NCI-H510A treated with DMSO at 0.1 percent for 48 hours (cell line): ENCODE measurements around the gene ARHGEF3.
"Not testable (repeated sequence)": the region's sequence is repeated elsewhere in the genome, so short reads cannot be mapped to it uniquely, and the experiment has no call there.

Experiments used
- DNase-seq: peaks from one replicate; lab custom pipeline; 2025; lab: John Stamatoyannopoulos, UW

Gene ARHGEF3

DNA sequence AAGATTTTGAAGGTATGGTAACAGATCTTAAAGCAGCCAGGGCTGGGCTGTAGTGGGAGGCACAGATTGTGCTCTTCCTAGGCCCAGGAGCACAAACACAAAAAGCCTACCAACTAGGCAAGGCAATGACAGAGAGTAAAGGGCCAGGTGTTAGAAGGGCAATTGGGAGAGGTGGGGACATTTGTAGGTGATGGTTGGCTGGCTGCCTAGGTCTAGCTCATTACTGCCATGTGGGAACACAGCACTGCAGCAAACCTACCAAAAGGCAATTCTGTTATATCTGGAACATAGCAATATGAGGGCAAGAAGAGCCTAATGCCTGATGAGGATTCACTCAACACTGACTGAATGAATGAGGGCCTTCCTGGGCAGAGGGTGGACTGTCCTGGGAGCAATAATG is 30.4 kb downstream of the ARHGEF3 start:
- no peak for DNase-seq

DNA sequence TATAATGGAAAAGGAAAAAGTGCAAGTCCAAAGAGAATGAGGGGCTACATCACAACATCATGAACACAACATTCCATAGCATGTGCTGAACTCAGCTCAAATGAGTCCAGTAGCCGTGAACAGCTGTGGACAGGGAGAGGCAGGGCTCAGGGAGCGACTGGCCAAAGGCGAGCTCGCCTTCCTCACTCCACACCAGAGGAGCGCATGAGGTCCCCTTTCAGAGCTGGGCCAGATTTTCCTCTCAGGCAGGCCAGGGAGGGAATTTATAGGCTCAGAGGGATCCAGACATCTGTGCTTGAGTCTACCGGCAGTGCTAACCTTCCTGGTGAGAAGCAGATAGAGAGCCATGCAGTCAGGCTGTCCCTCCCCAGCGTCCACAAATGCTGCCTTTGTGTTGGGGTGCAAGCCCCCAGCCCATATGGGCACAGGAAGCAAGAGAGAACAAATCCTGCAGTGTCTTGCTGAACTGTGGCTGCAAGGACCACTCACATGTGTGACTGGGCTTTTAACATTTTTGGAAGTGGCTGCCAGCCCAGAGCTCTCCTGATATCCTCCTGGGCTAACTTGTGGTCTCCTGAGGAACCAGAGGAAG is 32.5 kb downstream of the ARHGEF3 start:
- no peak for DNase-seq

- no peak for DNase-seq
These were observed 36.7 kb downstream of the ARHGEF3 start for GRCh38 chr3:56764904-56765547.

DNA sequence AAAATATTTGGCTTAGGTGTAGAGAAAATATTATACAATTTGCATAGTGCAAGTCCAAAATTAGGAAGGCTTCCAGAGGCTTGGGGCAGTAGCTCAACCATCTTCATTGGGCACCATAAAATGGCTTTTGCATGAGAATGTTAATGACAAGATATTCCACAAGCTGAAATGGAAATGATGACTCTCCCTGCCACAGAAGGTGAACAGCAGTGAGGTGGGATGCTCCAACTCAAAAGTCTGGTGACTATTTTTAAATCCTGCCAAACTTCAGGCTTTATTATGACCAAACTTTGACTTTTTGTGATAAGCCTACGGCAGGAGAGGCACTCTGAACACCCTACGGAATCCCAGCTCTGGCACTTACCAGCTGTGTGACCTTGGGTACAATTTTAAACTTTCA is 37.6 kb downstream of the ARHGEF3 start:
- no peak for DNase-seq

DNA sequence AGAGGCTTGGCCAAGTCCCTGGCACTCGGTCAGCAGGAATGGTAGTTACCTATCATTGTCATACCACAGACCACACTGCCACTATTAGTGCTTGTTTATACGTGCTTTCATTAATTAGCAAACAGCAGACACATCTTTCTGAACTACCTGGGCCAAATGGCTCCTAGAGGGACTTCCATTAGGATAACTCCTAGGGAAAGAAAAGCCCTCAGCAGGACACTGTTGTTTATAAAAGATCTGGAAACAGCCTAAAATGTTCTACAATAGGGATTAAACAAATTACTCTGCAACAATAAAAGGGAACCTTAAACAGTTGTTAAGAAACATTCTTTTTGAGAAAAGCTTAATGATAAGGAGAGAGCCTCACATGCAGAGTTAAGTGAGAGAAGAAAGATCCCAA is 38.5 kb downstream of the ARHGEF3 start:
- no peak for DNase-seq

- no peak for DNase-seq
These were observed 39.0 kb downstream of the ARHGEF3 start for GRCh38 chr3:56762718-56763117.

GRCh38 chr3:56761887-56762651 is 39.7 kb downstream of the ARHGEF3 start:
- no peak for DNase-seq

DNA sequence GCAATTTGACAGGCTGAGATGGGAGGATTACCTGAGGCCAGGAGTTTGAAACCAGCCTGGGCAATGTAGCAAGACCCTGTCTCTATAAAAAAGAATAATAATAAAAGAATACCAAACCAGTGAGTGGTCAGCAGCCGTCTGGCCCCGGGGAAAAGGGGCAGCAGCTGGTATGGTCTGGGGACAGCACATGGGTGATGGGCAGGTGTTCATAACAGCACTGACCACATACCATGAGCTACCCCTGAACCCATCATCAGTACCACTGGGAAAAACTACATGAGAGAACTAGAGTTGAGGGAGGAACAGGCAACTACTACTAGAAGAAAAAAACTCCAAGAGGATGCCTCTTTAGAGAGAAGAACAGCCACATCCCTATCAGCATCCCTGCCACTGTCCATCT is 40.7 kb downstream of the ARHGEF3 start:
- no peak for DNase-seq

- DNase-seq: no peak
These were observed 42.2 kb downstream of the ARHGEF3 start for GRCh38 chr3:56759532-56759931.

DNA sequence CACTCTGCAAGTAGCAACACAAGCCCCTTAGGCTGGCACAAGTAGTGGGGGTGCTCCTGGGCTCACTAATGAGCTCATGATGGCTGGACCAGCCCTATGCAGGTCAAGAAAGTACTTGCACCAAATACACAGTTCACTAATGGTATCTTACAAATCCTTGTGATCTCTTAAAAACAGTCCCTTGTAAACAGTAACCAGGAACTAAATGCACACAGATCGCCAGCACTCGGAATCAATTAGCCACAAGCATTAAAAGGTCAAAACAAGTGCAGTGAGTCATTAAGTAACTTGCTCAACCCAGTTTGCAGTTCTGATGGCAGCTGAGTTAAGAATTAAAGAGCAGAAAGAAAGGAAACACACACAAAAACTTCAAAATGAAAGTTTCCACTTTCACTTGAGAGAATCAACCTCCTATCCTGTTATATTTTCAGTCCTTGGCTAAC is 43.2 kb downstream of the ARHGEF3 start:
- DNase-seq: no peak

DNA sequence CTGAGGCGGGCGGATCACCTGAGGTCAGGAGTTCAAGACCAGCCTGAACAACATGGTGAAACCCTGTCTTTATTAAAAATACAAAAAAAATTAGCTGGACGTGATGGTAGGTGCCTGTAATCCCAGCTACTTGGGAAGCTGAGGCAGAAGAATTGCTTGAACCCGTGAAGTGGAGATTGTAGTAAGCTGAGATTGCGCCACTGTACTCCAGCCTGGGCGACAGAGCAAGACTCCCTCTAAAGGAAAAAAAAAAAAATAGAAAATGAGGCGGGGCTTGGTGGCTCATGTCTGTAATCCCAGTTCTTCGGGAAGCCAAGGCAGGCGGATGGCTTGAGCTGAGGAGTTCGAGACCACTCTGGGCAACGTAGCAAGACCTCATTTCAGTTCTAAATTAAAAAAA is 43.7 kb downstream of the ARHGEF3 start:
- DNase-seq: not testable (repeated sequence)

- no peak for DNase-seq
These were observed 46.9 kb downstream of the ARHGEF3 start for GRCh38 chr3:56754741-56755417.

GRCh38 chr3:56753206-56753820 is 48.4 kb downstream of the ARHGEF3 start:
- no peak for DNase-seq

DNA sequence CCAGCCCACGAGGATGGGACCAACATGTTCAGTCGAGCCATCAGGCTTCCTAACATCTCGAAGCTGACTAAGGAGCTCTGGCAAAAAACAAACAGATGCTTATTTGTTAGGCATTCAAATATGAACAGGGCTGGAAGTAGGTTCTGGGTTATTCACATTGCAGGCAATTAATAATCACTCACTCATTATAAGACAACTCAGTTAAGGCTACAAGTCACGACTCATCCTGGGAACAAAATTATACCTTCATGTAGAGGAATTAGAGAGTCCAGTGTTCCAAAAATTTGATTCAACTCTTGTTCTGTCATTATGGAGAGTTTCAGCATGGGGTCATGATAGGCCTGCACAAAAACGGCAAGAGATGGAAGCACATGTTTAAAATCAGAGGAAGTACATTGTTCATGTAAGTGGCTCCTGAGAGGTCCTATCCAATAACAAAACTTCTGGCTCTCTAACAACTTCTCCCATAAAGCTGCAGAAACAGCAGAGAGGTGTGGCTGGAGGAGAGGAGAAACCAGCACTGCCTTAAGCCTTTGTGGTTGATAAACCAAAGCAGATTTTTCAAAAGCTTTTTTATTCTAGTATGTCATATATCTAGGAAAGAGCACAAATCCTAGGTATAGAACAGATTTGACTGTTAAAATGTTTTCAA is 50.6 kb downstream of the ARHGEF3 start:
- no peak for DNase-seq

DNA sequence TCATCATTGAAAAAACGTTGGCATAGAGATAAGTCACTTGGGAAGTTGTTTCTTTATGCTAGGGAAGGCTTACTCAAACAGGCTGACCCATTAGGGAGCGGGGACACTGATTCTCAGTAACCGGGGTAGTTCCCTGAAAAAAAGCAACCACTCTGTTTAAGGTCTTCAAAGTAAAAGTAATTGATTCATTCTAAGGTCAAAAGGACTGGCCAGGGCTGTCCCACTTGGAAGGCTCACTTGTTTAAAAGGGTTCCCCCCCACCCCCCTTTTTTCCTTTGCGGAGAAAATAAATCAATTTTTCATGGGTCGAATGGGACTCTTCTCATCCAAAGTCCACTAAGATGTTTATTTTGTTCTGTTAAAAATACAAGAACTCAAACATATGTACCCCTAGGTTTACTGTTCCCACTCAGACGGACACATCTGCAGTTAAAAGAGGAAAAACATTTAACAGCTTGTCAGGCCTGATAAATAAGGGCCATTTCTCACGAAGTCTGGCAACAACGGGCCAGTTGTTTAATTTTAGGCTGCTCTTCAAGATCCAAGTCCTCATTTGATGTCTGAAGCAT is 53.0 kb downstream of the ARHGEF3 start:
- DNase-seq: no peak

DNA sequence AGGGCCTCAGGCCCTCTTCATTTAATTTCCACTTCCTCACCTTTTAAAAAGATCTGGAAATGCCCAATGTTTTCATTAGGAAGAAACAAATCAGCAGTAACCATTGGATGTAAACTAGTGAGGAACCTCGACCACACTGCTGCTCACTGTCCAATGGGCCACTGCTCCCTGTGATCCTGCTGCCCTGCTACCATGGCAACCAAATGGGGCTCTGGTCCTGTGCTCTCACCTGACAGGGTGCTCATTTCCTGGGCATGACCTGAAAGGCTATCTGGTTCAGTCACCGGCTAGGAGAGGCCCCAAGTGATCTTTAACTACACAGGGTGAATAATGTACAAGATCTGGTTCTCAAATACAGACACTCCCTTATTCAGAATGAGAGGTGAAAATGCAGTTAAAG is 54.6 kb downstream of the ARHGEF3 start:
- no peak for DNase-seq

- DNase-seq: no peak
These were observed 57.7 kb downstream of the ARHGEF3 start for GRCh38 chr3:56744016-56744415.

DNA sequence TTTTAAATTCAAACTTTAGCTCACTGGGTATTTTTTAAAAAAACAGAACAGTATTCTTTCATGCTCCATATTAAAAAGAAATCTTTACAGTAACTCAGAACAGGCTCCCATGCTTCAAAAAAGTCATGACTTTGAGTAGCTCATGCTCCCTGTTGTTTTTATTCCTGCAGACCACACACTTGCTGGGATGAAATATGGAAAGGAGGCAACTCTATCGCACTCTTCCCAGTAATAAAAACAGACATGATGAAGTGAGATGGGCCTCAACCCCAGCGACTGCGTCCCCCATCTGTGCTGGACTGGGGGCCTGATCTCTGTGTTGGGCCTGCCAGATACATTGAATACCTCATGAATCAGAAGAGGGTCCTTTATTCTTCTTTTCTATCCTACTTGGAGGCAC is 58.9 kb downstream of the ARHGEF3 start:
- no peak for DNase-seq

DNA sequence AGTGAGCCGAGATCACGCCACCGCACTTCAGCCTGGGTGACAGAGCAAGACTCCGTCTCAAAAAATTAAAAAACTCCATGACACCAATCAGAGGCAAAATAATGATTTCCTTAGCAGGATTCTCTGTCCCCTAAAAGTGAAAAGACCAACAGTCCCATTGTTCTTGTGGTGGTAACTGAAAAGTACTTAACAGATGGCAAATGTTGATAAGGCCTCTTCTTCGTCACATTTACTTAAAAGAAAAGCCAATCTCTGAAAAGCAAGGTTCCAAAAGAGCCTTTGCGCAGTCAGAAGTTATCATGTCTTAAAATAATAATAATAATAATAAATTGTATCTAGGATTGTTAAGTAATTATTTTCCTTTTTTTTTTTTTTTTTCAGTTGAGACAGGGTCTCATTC is 62.7 kb downstream of the ARHGEF3 start:
- no peak for DNase-seq

GRCh38 chr3:56737006-56737405 is 64.7 kb downstream of the ARHGEF3 start:
- no peak for DNase-seq

GRCh38 chr3:56732109-56732508 is 69.6 kb downstream of the ARHGEF3 start:
- no peak for DNase-seq
